ENCODE data around the gene TGFB1I1.

DNA sequence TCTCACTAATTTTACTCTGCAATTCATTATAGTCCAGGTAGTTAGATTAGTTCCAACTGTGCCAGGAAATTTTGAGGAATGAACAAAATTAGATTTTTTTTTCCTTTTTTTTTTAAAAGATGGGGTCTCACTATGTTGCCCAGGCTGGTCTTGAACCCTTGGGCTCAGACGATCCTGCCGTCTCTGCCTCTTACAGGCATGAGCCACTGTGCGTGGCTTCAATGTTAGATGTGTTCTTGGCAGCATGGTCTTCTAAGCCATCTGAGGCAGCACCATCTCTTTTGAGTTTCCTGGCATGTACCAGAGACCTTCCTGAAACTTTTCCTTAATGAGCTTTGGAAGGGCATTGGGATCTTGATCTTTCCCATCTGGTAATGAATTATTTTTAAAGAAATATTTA is 53.2 kb downstream of the TGFB1I1 start:
- TF ChIP-seq, protein P1, sequence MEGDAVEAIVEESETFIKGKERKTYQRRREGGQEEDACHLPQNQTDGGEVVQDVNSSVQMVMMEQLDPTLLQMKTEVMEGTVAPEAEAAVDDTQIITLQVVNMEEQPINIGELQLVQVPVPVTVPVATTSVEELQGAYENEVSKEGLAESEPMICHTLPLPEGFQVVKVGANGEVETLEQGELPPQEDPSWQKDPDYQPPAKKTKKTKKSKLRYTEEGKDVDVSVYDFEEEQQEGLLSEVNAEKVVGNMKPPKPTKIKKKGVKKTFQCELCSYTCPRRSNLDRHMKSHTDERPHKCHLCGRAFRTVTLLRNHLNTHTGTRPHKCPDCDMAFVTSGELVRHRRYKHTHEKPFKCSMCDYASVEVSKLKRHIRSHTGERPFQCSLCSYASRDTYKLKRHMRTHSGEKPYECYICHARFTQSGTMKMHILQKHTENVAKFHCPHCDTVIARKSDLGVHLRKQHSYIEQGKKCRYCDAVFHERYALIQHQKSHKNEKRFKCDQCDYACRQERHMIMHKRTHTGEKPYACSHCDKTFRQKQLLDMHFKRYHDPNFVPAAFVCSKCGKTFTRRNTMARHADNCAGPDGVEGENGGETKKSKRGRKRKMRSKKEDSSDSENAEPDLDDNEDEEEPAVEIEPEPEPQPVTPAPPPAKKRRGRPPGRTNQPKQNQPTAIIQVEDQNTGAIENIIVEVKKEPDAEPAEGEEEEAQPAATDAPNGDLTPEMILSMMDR (IDR thresholded peaks at IDR 0.05), result no peak
- TF ChIP-seq, protein P2, sequence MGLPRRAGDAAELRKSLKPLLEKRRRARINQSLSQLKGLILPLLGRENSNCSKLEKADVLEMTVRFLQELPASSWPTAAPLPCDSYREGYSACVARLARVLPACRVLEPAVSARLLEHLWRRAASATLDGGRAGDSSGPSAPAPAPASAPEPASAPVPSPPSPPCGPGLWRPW (IDR thresholded peaks at IDR 0.05), result no peak
- TF ChIP-seq ESRRA (IDR thresholded peaks at IDR 0.05; ENCODE audit: borderline replicate concordance, low read length) (no peak), POLR2A (IDR thresholded peaks at IDR 0.05; ENCODE audit: low read length) (no peak), SMC3 (IDR thresholded peaks at IDR 0.05) (no peak), RNF2 (IDR thresholded peaks at IDR 0.05; ENCODE audit: borderline replicate concordance, low read depth) (no peak), HOXB5 (CRISPR knock-in tag; IDR thresholded peaks at IDR 0.05) (no peak), EP300 (IDR thresholded peaks at IDR 0.05) (no peak), MAFK (IDR thresholded peaks at IDR 0.05; ENCODE audit: partially characterized antibody) (no peak)

Measured in A549 (cell line).